ENCODE measurements around the gene PPM1B.

- TF ChIP-seq CTCF (IDR thresholded peaks at IDR 0.05), result no peak
- no peak for TF ChIP-seq POLR2A (IDR thresholded peaks at IDR 0.05)
These were observed 19.7 kb upstream of the PPM1B start for GRCh38 chr2:44148999-44149398.

Data from heart left ventricle (tissue), 13 donors.